Coronary artery (tissue), 2 donors: ENCODE measurements around the gene PAX5.
A peak's percentile ranks its signal among the peaks of the same experiment; 100 is the strongest.

Experiments used
- DNase-seq: peaks from one replicate; pipeline ENCODE4 v3.0.0-alpha.2; 2017; ENCODE audit warnings: low spot score
- H3K27ac ChIP-seq, 2 donors: fragments of 200-600 bp; sonication (generic); one replicate each; pipeline ENCODE4 v1.5.1; 2016 to 2019
- H3K4me3 ChIP-seq: fragments of 200-600 bp; sonication (generic); 2 replicates; pipeline ENCODE4 v1.5.1; 2016; ENCODE audit warnings: mild to moderate bottlenecking, moderate library complexity
- CTCF ChIP-seq: fragments of 200-600 bp; sonication (generic); IDR thresholded peaks from one replicate; pipeline ENCODE4 v1.5.1; 2019; ENCODE audit warnings: antibody characterized with exemption

The PAX5 gene

GRCh38 chr9:36986468-36987408 lies 47.3 kb downstream of the PAX5 start:
- no peak overlapping the region for H3K27ac ChIP-seq
- H3K4me3 ChIP-seq, result peak overlapping the region; percentile 47
- no peak for TF ChIP-seq CTCF
- DNase-seq, result no peak

GRCh38 chr9:36985769-36986467 lies 48.1 kb downstream of the PAX5 start:
- no peak overlapping the region for H3K27ac ChIP-seq
- no peak for DNase-seq
- H3K4me3 ChIP-seq, result peak overlapping the region; percentile 47
- TF ChIP-seq CTCF, result no peak

DNA sequence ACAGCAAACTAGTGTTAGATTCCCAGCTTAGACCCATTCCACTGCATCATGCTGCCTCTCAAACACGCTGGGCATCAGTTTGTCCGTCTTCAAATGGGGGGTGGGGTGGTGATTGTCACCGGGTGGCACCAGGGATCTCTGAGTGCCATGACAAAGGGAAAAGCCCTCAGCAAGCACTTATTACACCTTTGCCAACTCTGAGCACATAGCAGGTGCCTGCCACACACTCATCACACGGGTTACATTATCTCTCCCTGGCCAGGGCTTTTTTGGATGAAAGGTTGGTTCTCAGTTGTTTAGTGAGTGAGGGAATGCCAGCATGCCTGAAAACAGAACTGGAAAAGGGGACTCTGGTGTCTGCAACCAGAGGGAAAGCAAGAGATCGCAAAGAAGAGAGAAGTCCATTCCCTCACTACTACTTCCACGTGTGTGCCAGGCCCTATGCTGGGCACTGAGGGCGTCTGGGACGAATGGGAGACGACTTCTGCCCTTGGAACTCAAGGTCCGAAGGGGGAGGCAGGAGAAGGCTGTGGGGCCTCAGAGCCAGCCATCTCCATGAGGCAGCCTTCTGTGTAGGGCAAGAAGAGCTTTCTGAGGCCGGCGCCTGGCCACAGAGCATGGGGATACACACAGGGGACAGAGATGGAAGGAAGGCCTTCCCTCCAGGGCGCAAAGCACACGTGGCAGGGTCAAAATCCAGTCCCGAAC lies 48.9 kb downstream of the PAX5 start:
- no peak for DNase-seq
- Histone ChIP-seq H3K27ac (no peak overlapping the region), H3K4me3 (no peak overlapping the region)

DNA sequence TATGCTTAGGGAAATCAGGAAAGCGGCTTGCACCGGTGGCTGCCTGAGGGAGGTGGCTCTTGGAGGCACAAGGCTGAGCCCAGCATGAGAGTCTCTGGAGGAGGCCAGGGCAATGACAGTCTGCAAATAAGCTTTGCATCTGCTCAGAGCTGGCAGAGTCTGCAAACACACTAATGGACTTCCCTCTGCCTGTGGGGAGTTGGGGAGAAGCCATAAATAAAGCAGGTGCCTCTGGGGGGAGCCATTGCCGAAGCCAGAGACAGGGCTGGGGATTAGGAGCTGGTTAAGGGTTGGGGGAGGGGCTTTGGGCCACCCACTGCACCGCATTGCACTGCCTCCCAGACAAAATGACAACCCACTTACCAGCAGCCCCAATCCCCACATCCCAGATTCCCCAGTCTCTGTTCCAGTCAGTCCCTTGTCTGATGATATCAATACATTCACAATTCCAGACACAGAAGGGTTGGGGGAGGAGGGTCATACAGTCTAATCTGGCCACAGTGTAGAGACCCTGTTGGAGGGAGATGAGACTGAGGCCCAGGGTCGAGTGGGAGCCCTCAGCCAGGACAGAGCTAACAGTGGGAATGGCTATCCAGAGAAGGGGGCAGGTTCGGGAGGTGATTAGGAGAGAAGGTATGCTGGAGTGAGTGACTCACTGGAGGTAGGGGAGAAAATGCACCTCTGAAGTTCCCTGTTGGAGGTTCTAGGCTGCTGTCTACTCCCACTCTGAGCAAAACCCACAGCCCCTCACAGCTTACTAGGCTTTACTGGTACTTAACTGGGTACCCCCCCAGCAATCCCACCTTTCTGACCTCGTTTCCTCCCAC lies 53.7 kb downstream of the PAX5 start:
- TF ChIP-seq CTCF, result no peak
- no peak for DNase-seq
- Histone ChIP-seq H3K27ac (no peak overlapping the region), H3K4me3 (no peak overlapping the region)

More for the DNA sequence above, 48.9 kb downstream of the PAX5 start:
- no peak for TF ChIP-seq CTCF

DNA sequence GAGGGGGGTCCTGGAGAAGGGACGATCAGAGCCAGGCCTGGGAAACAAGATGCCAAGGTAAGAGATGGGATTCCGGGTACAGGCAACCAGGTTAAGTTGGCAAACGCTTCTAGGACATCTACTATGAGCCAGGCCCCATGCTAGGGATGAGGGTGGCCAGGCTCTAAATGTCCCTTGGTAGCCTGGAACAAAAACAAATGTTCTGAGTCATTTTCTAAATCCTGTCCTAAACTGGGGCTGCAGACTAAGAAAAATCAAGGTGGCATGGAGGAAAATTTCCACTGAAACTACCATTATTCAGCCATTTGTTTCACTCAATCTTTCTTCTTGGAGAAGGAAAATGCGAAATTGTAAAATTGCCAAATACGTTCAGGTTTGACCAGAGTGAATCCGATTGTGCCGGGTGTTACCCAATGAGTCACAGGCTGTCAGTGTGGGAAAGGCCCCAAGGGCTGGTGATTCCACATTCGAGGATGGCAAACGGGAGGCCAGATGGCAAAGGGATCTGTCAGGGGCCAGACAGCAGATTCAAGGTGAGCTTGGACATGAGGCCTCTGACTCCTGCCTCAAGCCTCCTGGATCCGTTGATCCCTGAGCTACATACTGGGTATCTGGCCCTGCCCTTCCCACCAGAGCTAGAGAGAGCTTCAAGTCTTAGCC lies 57.6 kb downstream of the PAX5 start:
- TF ChIP-seq CTCF, result no peak
- Histone ChIP-seq H3K4me3 (no peak overlapping the region), H3K27ac (no peak overlapping the region)
- no peak for DNase-seq

GRCh38 chr9:36974731-36975130 lies 59.3 kb downstream of the PAX5 start:
- no peak for TF ChIP-seq CTCF
- no peak overlapping the region for H3K4me3 ChIP-seq
- no peak overlapping the region for H3K27ac ChIP-seq
- DNase-seq, result no peak
